ENCODE results near the gene RREB1. TPM values are rescaled to one million over a fixed set of nuclear protein-coding genes. Genes with fewer than 3 reads are reported as not detected.

Gene RREB1
- total RNA-seq, 3 donors from 2014 or later: 64.9 to 85.9 (median 74.7) TPM

GRCh38 chr6:7126754-7127153, 19.0 kb downstream of the RREB1 start:
- peaks cover 31% of the 10 kb centered on the region for H3K4me1 ChIP-seq (ENCODE audit: low read depth)
- no peak for TF ChIP-seq CTCF (IDR thresholded peaks at IDR 0.05)
- H3K9me3 ChIP-seq: no peaks in the 10 kb centered on the region
- ATAC-seq (no peak), DNase-seq (no peak)
- intact Hi-C loops (cut with DNase I, micrococcal nuclease): no loop called here
- H3K4me3 ChIP-seq: no peak overlapping the region
- no peaks in the 10 kb centered on the region for H3K36me3 ChIP-seq (ENCODE audit: low read depth)

GRCh38 chr6:7127680-7128079, 19.9 kb downstream of the RREB1 start:
- no peaks in the 10 kb centered on the region for H3K9me3 ChIP-seq
- no peak for TF ChIP-seq CTCF (IDR thresholded peaks at IDR 0.05)
- DNase-seq (no peak), ATAC-seq (no peak)
- H3K4me3 ChIP-seq: no peak overlapping the region
- H3K4me1 ChIP-seq (ENCODE audit: low read depth): peaks cover 39% of the 10 kb centered on the region
- H3K36me3 ChIP-seq (ENCODE audit: low read depth): no peaks in the 10 kb centered on the region
- intact Hi-C loops (cut with DNase I, micrococcal nuclease): no loop called here

GRCh38 chr6:7129360-7129759, 21.6 kb downstream of the RREB1 start:
- no peaks in the 10 kb centered on the region for H3K9me3 ChIP-seq
- TF ChIP-seq CTCF (IDR thresholded peaks at IDR 0.05): no peak
- no peak overlapping the region for H3K4me3 ChIP-seq
- H3K36me3 ChIP-seq (ENCODE audit: low read depth): no peaks in the 10 kb centered on the region
- intact Hi-C loops (cut with DNase I, micrococcal nuclease): no loop called here
- peak; percentile 37 for ATAC-seq
- H3K4me1 ChIP-seq (ENCODE audit: low read depth): peaks cover 45% of the 10 kb centered on the region
- DNase-seq: no peak

- DNase-seq: no peak
- intact Hi-C loops (cut with DNase I, micrococcal nuclease): no loop called here
- Histone ChIP-seq H3K9me3 (no peaks in the 10 kb centered on the region), H3K4me3 (no peak overlapping the region), H3K36me3 (ENCODE audit: low read depth) (no peaks in the 10 kb centered on the region), H3K4me1 (ENCODE audit: low read depth) (peaks cover 45% of the 10 kb centered on the region)
- TF ChIP-seq CTCF (IDR thresholded peaks at IDR 0.05): no peak
- peak; percentile 65 for ATAC-seq
Measured at GRCh38 chr6:7129784-7130569, 22.2 kb downstream of the RREB1 start.

- ATAC-seq (no peak), DNase-seq (no peak)
- no peaks in the 10 kb centered on the region for H3K36me3 ChIP-seq (ENCODE audit: low read depth)
- intact Hi-C loops (cut with DNase I, micrococcal nuclease): no loop called here
- TF ChIP-seq CTCF (IDR thresholded peaks at IDR 0.05): no peak
- no peaks in the 10 kb centered on the region for H3K9me3 ChIP-seq
- H3K4me3 ChIP-seq: no peak overlapping the region
- peaks cover 53% of the 10 kb centered on the region for H3K4me1 ChIP-seq (ENCODE audit: low read depth)
Measured at GRCh38 chr6:7131390-7131789, 23.6 kb downstream of the RREB1 start.

Measured in mucosa of descending colon (tissue), 3 donors.